K562 (cell line): ENCODE results near the gene BCL7C. TPM values are rescaled to one million over a fixed set of nuclear protein-coding genes. Genes with fewer than 3 reads are reported as not detected.

Experiments
- ATAC-seq: fragments of 200-7000 bp; cut with Tn5 transposase; 3 replicates; pipeline ENCODE4 v1.9.1; 2020; ENCODE audit warnings: moderate library complexity
- BruUV-seq: library from RNA; stranded (reverse); fragments of 400-500 nt; replicated peaks from 2 replicates; lab custom pipeline; 2021; lab: Mats Ljungman, UMichigan
- CTCF ChIA-PET: fragments of 300-600 bp; formaldehyde crosslinking; extraction: SDS; loops from one replicate; lab custom pipeline; 2021; ENCODE audit warnings: low intra/inter-chr PET ratio; lab: Yijun Ruan, JAX
- POLR2A ChIA-PET: fragments of 300-600, 350-650 bp; sonication (Branson Sonifier 250); formaldehyde crosslinking; extraction: SDS; loops from one replicate; lab custom pipeline; 2021; ENCODE audit warnings: antibody characterized with exemption, inconsistent platforms; lab: Yijun Ruan, JAX
- DNase-seq, 4 experiments: peaks; one replicate each; pipeline versions ENCODE4 v3.0.0 to v3.0.0-alpha.2; 2011 to 2018; ENCODE audit warnings: low spot score in 3 of 4, mixed read lengths in 3 of 4; ENCODE audit errors: extremely low read depth in 1 of 4
- FAIRE-seq: peaks from 2 replicates; lab custom pipeline; 2011; peaks lifted over from hg19 to GRCh38; lab: Jason Lieb, UNC
- H2AFZ ChIP-seq: 2 replicates; pipeline ENCODE4 v1.6.0; 2011; ENCODE audit warnings: low read depth, low read length, control low read depth, inconsistent platforms
- H3K27ac ChIP-seq: fragments of 200-600 bp; 3 replicates; pipeline ENCODE4 v1.8.0; 2011; ENCODE audit warnings: low read depth, mild to moderate bottlenecking, control low read depth, inconsistent platforms, low read length, moderate library complexity, mixed read lengths; ENCODE audit errors: extremely low read depth
- H3K27me3 ChIP-seq, 2 experiments: fragments of 300-600 bp in 1 of 2; 2 replicates in 1 of 2; 3 replicates in 1 of 2; pipeline versions ENCODE4 v1.6.0 to v1.8.0; 2011; ENCODE audit warnings: inconsistent platforms in 2 of 2, low read length in 2 of 2, mild to moderate bottlenecking in 1 of 2, mixed read lengths in 1 of 2, moderate library complexity in 1 of 2; ENCODE audit not compliant: control insufficient read depth in 2 of 2, insufficient read depth in 2 of 2
- H3K36me3 ChIP-seq: fragments of 300-600 bp; 3 replicates; pipeline ENCODE4 v1.8.0; 2011; ENCODE audit warnings: mild to moderate bottlenecking, low read length, inconsistent platforms; ENCODE audit not compliant: control insufficient read depth, insufficient read depth
- H3K4me1 ChIP-seq, 2 experiments: fragments of 200-600 bp in 1 of 2; replicated peaks in 1 of 2; 2 replicates in 1 of 2; 3 replicates in 1 of 2; pipeline versions ENCODE4 v1.5.1 to v1.8.0; 2011; ENCODE audit warnings: inconsistent platforms in 2 of 2, low read length in 2 of 2, mild to moderate bottlenecking in 1 of 2, mixed read lengths in 1 of 2, moderate library complexity in 1 of 2; ENCODE audit not compliant: control insufficient read depth in 2 of 2, insufficient read depth in 2 of 2
- H3K4me2 ChIP-seq: 2 replicates; pipeline ENCODE4 v1.6.1; 2011; ENCODE audit warnings: low read length, control low read depth, inconsistent platforms, mixed read lengths; ENCODE audit not compliant: insufficient read depth
- H3K4me3 ChIP-seq: fragments of 200-600 bp; sonication (generic), shearing (Covaris generic); 2 replicates; pipeline ENCODE4 v1.5.1; 2016; ENCODE audit warnings: control low read depth, inconsistent platforms
- H3K79me2 ChIP-seq: fragments of 200-600 bp; 3 replicates; pipeline ENCODE4 v1.8.0; 2011; ENCODE audit warnings: low read length, inconsistent platforms; ENCODE audit not compliant: control insufficient read depth, insufficient read depth
- H3K9ac ChIP-seq, 2 experiments: 2 replicates each; pipeline versions ENCODE4 v1.6.0 to v1.6.1; 2011; ENCODE audit warnings: low read depth in 2 of 2, low read length in 2 of 2, control low read depth in 1 of 2, inconsistent platforms in 1 of 2, mild to moderate bottlenecking in 1 of 2, mixed read lengths in 1 of 2; ENCODE audit not compliant: insufficient read depth in 1 of 2
- H3K9me1 ChIP-seq: one replicate; pipeline ENCODE4 v1.6.0; 2011; ENCODE audit warnings: inconsistent platforms, mild to moderate bottlenecking, low read length, moderate library complexity; ENCODE audit not compliant: control insufficient read depth, insufficient read depth
- H3K9me3 ChIP-seq: replicated peaks from 2 replicates; pipeline ENCODE4 v1.5.1; 2011; ENCODE audit warnings: low read depth, low read length, inconsistent platforms; ENCODE audit not compliant: control insufficient read depth, insufficient read depth
- H4K20me1 ChIP-seq: replicated peaks from 2 replicates; pipeline ENCODE4 v1.6.1; 2011; ENCODE audit warnings: low read length, inconsistent platforms, mixed read lengths; ENCODE audit not compliant: control insufficient read depth, insufficient read depth
- ADNP ChIP-seq: fragments of 200-800 bp; sonication (Bioruptor generic); IDR thresholded peaks from 2 replicates; pipeline ENCODE4 v1.6.1; 2016; ENCODE audit warnings: missing genetic modification characterization, missing compliant biosample characterization
- BCOR ChIP-seq: fragments of 450-650 bp; IDR thresholded peaks from 2 replicates; pipeline ENCODE4 v1.6.1; 2016
- CHD1 ChIP-seq: fragments of 200-600 bp; sonication (generic); IDR thresholded peaks from one replicate; pipeline ENCODE4 v1.6.1; 2012; ENCODE audit warnings: mild to moderate bottlenecking, moderate library complexity, low read length, inconsistent platforms
- GATA2 ChIP-seq: sonication (generic); formaldehyde crosslinking; IDR thresholded peaks from 2 replicates; pipeline ENCODE4 v1.4.0; 2020; ENCODE audit warnings: mild to moderate bottlenecking, missing genetic modification reagents
- KDM1A ChIP-seq, 2 experiments: fragments of 450-650 bp; IDR thresholded peaks; 2 replicates each; pipeline ENCODE4 v1.6.1; 2016; ENCODE audit warnings: mild to moderate bottlenecking in 2 of 2
- MCM2 ChIP-seq: fragments of 450-650 bp; IDR thresholded peaks from 2 replicates; pipeline ENCODE4 v1.6.1; 2017; ENCODE audit warnings: low read depth, mild to moderate bottlenecking
- NR2C1 ChIP-seq, 2 experiments: fragments of 450-650 bp; IDR thresholded peaks; 2 replicates each; pipeline ENCODE4 v1.6.1; 2017; ENCODE audit warnings: mild to moderate bottlenecking in 2 of 2, antibody characterized with exemption in 1 of 2, inconsistent platforms in 1 of 2, missing compliant biosample characterization in 1 of 2, missing genetic modification characterization in 1 of 2
- RBM25 ChIP-seq: fragments of 200-400 bp; formaldehyde crosslinking; IDR thresholded peaks from 2 replicates; pipeline ENCODE4 v1.6.1; 2018; ENCODE audit warnings: low read length, low read depth, moderate library complexity; ENCODE audit not compliant: severe bottlenecking
- ZBTB12 ChIP-seq: fragments of 250-450 bp; sonication (Bioruptor Pico); IDR thresholded peaks from 2 replicates; pipeline ENCODE4 v1.4.0; 2020
- ZNF347 ChIP-seq: fragments of 450-650 bp; formaldehyde crosslinking; IDR thresholded peaks from 2 replicates; pipeline ENCODE4 v1.4.0; 2020; ENCODE audit warnings: low read depth, mild to moderate bottlenecking, moderate library complexity
- ZNF384 ChIP-seq: IDR thresholded peaks from 2 replicates; pipeline ENCODE4 v1.6.1; 2012; ENCODE audit warnings: low read depth, low read length, improper control_type of control experiment
- ZNF507 ChIP-seq: conservative IDR thresholded peaks from 2 replicates; pipeline ENCODE4 v1.6.1; 2017; ENCODE audit warnings: missing genetic modification characterization, missing compliant biosample characterization
- ZNF699 ChIP-seq: fragments of 250-450 bp; sonication (Bioruptor Pico); IDR thresholded peaks from 2 replicates; pipeline ENCODE4 v1.8.0; 2021; ENCODE audit warnings: mild to moderate bottlenecking, moderate library complexity; ENCODE audit not compliant: insufficient replicate concordance
- WGBS: fragments of 100-300 bp; shearing (Covaris generic); methylation state at CpG from one replicate; pipeline ENCODE4 v1.1.6; 2016; ENCODE audit warnings: low coverage, mixed read lengths; ENCODE audit not compliant: insufficient coverage; ENCODE audit errors: missing lambda C conversion rate; 5-methylcytosine and 5-hydroxymethylcytosine counted together
- in situ Hi-C: fragments of 300-500 bp; cut with MboI; formaldehyde crosslinking; loops from 4 replicates; pipeline ENCODE4 v1.15.0; 2018; ENCODE audit warnings: inconsistent platforms, mixed read lengths
- intact Hi-C: fragments of 100-400 bp; cut with micrococcal nuclease; formaldehyde crosslinking; loops from 2 replicates; pipeline ENCODE4 v1.14.2; 2022
- polyA plus RNA-seq, 8 experiments: library from polyadenylated mRNA; depleted of rRNA in 4 of 8; stranded (reverse) in 5 of 8; unstranded in 3 of 8; fragments of >200 nt; fragmentation: Nextera tagmentation in 2 of 8; fragmentation: Illumina TruSeq in 1 of 8; extraction: Ambion mirVana in 2 of 8; extraction: Trizol in 1 of 8; gene quantifications; 2 replicates each; pipeline versions ENCODE4 v1.2.1 to v1.2.3, GENCODE V29; 2011 to 2014; ENCODE audit warnings: inconsistent platforms in 1 of 8, missing spikeins in 1 of 8
- total RNA-seq, 7 experiments: library from RNA; depleted of rRNA in 6 of 7; stranded (reverse); fragments of >200 nt in 6 of 7; fragmentation: Illumina TruSeq in 2 of 7; extraction: Trizol in 2 of 7; gene quantifications; 2 replicates each; pipeline versions ENCODE4 v1.2.1 to v1.2.3, GENCODE V29; 2011 to 2021; ENCODE audit warnings: low replicate concordance in 1 of 7
- TF ChIP-seq, protein P1 (sequence below): fragments of 450-650 bp; formaldehyde crosslinking; IDR thresholded peaks from 2 replicates; pipeline ENCODE4 v1.4.0; 2022; ENCODE audit warnings: mild to moderate bottlenecking, moderate library complexity
- TF ChIP-seq, protein P2 (sequence below): fragments of 450-650 bp; formaldehyde crosslinking; conservative IDR thresholded peaks from 2 replicates; pipeline ENCODE4 v1.4.0; 2022; ENCODE audit warnings: mild to moderate bottlenecking, missing genetic modification characterization

Gene BCL7C
- total and polyA plus RNA-seq, 9 of the 15 experiments (the other 6 are each of a cell fraction or from before 2014, with no cell fraction given), result 1.7 to 85.8 (median 19.6) TPM

GRCh38 chr16:30889721-30890120, 4.2 kb downstream of the BCL7C start (continued):
- TF ChIP-seq, protein P1, sequence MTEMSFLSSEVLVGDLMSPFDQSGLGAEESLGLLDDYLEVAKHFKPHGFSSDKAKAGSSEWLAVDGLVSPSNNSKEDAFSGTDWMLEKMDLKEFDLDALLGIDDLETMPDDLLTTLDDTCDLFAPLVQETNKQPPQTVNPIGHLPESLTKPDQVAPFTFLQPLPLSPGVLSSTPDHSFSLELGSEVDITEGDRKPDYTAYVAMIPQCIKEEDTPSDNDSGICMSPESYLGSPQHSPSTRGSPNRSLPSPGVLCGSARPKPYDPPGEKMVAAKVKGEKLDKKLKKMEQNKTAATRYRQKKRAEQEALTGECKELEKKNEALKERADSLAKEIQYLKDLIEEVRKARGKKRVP (CRISPR knock-in tag), result no peak
- TF ChIP-seq CHD1 (no peak), ZBTB12 (CRISPR knock-in tag) (no peak)
- TF ChIP-seq, protein P2, sequence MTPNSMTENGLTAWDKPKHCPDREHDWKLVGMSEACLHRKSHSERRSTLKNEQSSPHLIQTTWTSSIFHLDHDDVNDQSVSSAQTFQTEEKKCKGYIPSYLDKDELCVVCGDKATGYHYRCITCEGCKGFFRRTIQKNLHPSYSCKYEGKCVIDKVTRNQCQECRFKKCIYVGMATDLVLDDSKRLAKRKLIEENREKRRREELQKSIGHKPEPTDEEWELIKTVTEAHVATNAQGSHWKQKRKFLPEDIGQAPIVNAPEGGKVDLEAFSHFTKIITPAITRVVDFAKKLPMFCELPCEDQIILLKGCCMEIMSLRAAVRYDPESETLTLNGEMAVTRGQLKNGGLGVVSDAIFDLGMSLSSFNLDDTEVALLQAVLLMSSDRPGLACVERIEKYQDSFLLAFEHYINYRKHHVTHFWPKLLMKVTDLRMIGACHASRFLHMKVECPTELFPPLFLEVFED (CRISPR knock-in tag), result no peak

DNA sequence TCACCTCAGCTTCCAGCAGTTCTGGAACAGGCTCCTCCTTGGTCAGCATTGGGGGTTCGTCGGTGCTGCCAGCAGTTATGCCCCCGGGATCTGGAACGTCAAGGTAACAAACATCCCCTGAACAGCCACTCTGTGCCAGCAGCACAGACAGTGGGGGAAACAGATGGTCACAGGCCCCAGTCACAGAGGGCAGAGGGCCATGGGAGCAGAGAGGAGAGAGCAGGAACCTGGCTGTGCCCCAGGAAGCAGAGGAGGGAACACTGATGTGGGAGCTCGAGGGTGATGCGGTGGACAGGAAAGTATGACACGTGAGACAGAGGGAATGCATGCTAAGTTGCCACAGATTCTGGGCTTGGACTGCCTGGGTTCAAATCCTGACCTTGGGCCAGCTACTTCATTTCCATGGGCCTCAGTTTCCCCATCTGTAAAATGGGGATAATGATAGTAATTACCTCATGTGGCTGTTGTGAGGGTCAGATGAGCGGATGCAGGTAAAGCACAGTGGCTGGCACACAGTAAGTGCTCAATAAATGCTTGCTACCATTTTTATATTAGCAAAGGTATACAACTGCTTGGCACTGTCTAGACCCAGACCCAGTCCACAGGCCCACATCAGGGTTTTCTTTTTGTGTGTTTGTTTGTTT, 4.9 kb downstream of the BCL7C start:
- intact Hi-C loops (no loop called here), in situ Hi-C loops (no loop called here)
- WGBS, result 92% methylated on average over 7 of the region's 8 CpGs
- POLR2A ChIA-PET, result interaction anchor here (0.6 to 0.9 kb wide), 2 partner anchors 46 to 233 kb away, joined by 3 read pairs; no protein-coding TSS in a partner anchor
- Histone ChIP-seq H3K9ac (peak overlapping the region in 1 of 2 experiments; percentile 66; a peak in 2 of 4 replicates), H3K4me3 (no peak overlapping the region), H4K20me1 (no peaks in the 10 kb centered on the region), H3K4me1 (peaks cover 10 to 22% of the 10 kb centered on the region in 2 experiments; a peak in 4 of 5 replicates), H3K9me1 (no peaks in the 10 kb centered on the region), H3K79me2 (peaks cover 14% of the 10 kb centered on the region), H3K36me3 (peaks cover 62% of the 10 kb centered on the region; the same call in 2 of the 3 replicates), H3K27ac (no peak overlapping the region), H3K27me3 (no peaks in the 10 kb centered on the region), H3K9me3 (no peaks in the 10 kb centered on the region), H2AFZ (no peak overlapping the region), H3K4me2 (no peak overlapping the region)
- FAIRE-seq, result no peak
- no peak for DNase-seq
- CTCF ChIA-PET, result no interaction called here
- BruUV-seq, result no TSS peak
- no peak for TF ChIP-seq ZNF347
- no peak for TF ChIP-seq ZNF384
- TF ChIP-seq KDM1A (IDR thresholded peaks at IDR 0.05), result peak in 1 of 2 experiments; percentile 26; a peak in 2 of 4 replicates
- TF ChIP-seq MCM2, result no peak
- TF ChIP-seq BCOR, result peak; percentile 81
- TF ChIP-seq ZNF507 (tag), result no peak
- no peak for TF ChIP-seq NR2C1 (IDR thresholded peaks at IDR 0.05)
- TF ChIP-seq NR2C1 (tag; IDR thresholded peaks at IDR 0.05), result no peak
- TF ChIP-seq RBM25, result peak; percentile 84
- 0 out of 2 replicates have a peak, but pooled peaks have one; percentile 51 for TF ChIP-seq ADNP (tag)
- TF ChIP-seq ZNF699 (CRISPR knock-in tag), result no peak
- no peak for TF ChIP-seq GATA2 (CRISPR knock-in tag)
- ATAC-seq, result no peak
